BLaER1 treated with 17β-estradiol and CSF1 and Interleukin-3, amounts not matched to agents 10 nM and 100 nM (cell line): Measurements from ENCODE around the gene KRT37.
"Not testable (repeated sequence)": the region's sequence is repeated elsewhere in the genome, so short reads cannot be mapped to it uniquely, and the experiment has no call there.

Source experiments
- H3K27ac ChIP-seq, 11 experiments: shearing (Covaris generic); formaldehyde crosslinking; 2 replicates each; pipeline ENCODE4 v1.8.1; 2022
- H3K27me3 ChIP-seq, 11 experiments: shearing (Covaris generic); formaldehyde crosslinking; 2 replicates each; pipeline ENCODE4 v1.8.1; 2022
- H3K36me3 ChIP-seq, 11 experiments: shearing (Covaris generic); formaldehyde crosslinking; 2 replicates each; pipeline ENCODE4 v1.8.1; 2022
- H3K4me1 ChIP-seq, 10 experiments: shearing (Covaris generic); formaldehyde crosslinking; 2 replicates each; pipeline ENCODE4 v1.8.1; 2022
- H3K4me2 ChIP-seq, 11 experiments: shearing (Covaris generic); formaldehyde crosslinking; 2 replicates each; pipeline ENCODE4 v1.8.1; 2022
- H3K4me3 ChIP-seq, 10 experiments: shearing (Covaris generic); formaldehyde crosslinking; 2 replicates each; pipeline ENCODE4 v1.8.1; 2022
- H3K9ac ChIP-seq, 11 experiments: shearing (Covaris generic); formaldehyde crosslinking; 2 replicates each; pipeline ENCODE4 v1.8.1; 2022
- H3K9me3 ChIP-seq, 11 experiments: shearing (Covaris generic); formaldehyde crosslinking; replicated peaks in 1 of 11; 2 replicates each; pipeline ENCODE4 v1.8.1; 2022
- H4K20me1 ChIP-seq, 11 experiments: shearing (Covaris generic); formaldehyde crosslinking; 2 replicates each; pipeline ENCODE4 v1.8.1; 2022
- Cebpa-rat ChIP-seq, 11 experiments: shearing (Covaris generic); IDR thresholded peaks; 2 replicates each; pipeline ENCODE4 v1.8.1; 2022

Gene KRT37

DNA sequence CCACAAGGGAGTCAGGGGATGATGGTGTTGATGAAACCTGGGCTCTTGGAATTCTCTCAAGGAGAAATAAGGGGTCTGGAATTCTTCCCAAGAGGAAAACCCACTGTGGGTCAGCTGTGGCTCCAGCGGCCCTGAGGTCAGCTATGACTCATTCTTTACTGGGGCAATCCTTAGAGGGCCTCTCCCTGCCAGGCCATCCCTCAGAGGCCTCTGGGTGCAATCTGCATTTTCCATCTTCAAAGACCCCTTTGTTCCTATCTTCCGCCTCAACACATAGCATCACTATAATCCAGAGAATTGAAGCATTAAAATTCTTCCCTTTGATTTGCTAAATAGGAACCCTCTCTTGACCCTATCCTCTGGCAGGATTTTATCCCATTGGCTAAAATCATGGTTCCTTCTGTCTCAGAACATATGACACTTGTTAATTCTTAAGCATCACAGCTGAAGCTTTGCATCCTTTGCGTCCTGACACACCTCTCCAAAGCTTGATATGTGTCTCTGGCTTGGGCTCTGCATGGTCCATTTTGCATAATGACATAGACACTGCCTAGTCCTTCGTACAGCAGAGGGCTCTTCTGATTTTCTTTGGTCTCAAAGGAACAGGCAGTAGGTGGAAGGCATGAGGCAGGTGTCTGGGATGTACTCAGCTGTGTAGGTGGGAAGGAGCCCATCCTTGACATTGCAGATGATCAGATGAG, 4.4 kb upstream of the KRT37 start:
- Histone ChIP-seq H3K27ac (no peak overlapping the region), H3K9ac (no peak overlapping the region), H3K9me3 (no peaks in the 10 kb centered on the region), H3K36me3 (no peaks in the 10 kb centered on the region), H3K4me1 (peaks cover 0 to 17% (median 0%) of the 10 kb centered on the region in 10 experiments; a peak in 3 of 20 replicates), H3K27me3 (no peaks in the 10 kb centered on the region), H3K4me3 (no peak overlapping the region), H4K20me1 (no peaks in the 10 kb centered on the region), H3K4me2 (no peak overlapping the region)
- TF ChIP-seq Cebpa-rat (IDR thresholded peaks at IDR 0.05), result no peak

DNA sequence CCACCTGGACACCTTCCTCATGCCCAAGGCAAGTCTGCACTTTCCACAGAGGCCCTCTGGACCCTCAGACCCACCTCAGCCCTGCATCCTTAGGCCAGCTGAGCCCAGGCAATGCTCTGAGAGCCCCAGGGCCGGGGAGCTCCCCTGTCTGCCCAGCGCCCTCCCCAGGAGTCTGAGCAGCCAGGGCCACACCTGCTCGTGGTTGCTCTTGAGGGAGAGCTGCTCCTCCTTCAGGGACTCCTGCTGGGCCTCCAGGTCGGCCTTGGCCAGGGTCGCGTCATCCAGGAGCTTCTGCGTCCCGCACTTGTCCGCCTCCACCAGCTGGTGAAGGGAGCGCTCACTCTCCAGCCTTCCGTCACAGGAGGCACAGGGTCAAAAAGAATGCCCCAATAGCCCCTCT, 1.8 kb downstream of the KRT37 start:
- not testable (repeated sequence) for H4K20me1 ChIP-seq, H3K9me3 ChIP-seq, H3K4me1 ChIP-seq, H3K36me3 ChIP-seq, H3K27ac ChIP-seq, H3K9ac ChIP-seq, H3K27me3 ChIP-seq, H3K4me3 ChIP-seq, H3K4me2 ChIP-seq

DNA sequence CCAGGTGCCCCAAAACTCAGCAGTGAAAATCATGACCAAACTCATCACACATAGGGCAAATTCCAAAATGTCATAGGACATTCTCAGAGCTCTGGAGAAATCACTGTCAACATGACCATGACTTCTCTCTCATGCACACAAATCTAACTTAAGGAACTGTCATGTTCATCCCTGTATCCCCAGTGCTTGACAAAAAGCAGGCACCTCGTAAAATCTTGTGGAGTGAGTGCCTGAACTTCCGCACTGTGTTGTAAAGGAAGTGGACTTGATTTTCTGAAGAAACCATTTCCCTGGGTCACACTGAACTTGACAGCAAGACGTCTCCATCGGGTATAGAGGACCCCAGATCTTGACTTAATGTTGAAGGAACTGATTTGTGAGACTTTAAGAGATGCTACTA, 2.8 kb downstream of the KRT37 start:
- Histone ChIP-seq H4K20me1 (no peaks in the 10 kb centered on the region), H3K27ac (no peak overlapping the region), H3K9me3 (no peaks in the 10 kb centered on the region), H3K27me3 (no peaks in the 10 kb centered on the region), H3K36me3 (no peaks in the 10 kb centered on the region), H3K9ac (no peak overlapping the region), H3K4me3 (no peak overlapping the region), H3K4me1 (peaks cover 0 to 7% (median 2%) of the 10 kb centered on the region in 10 experiments; a peak in 8 of 20 replicates), H3K4me2 (no peak overlapping the region)
- no peak for TF ChIP-seq Cebpa-rat (IDR thresholded peaks at IDR 0.05)

DNA sequence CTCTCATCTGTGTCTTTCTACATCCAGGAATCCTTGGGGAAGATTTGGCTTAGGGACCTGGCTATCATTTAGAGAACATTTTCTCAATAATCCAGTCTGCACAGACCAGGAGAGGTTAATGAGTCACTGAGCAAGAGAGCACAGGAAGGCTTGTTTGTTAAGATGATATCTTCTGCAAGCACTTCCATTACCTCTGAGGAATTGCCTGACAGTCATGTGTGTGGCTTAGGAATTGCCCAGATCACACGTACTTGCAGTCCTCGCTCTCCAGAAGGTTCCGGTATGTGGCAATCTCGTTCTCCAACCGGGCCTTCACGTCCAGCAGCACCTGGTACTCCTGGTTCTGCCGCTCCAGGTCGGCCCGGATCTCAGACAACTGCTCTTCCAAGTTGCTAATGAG, 3.3 kb downstream of the KRT37 start:
- Histone ChIP-seq H4K20me1 (no peaks in the 10 kb centered on the region), H3K9ac (no peak overlapping the region), H3K9me3 (no peaks in the 10 kb centered on the region), H3K36me3 (no peaks in the 10 kb centered on the region), H3K4me2 (no peak overlapping the region), H3K4me1 (peaks cover 0 to 7% (median 2%) of the 10 kb centered on the region in 10 experiments; a peak in 8 of 20 replicates), H3K27ac (no peak overlapping the region), H3K27me3 (no peaks in the 10 kb centered on the region), H3K4me3 (no peak overlapping the region)
- TF ChIP-seq Cebpa-rat (IDR thresholded peaks at IDR 0.05), result no peak

DNA sequence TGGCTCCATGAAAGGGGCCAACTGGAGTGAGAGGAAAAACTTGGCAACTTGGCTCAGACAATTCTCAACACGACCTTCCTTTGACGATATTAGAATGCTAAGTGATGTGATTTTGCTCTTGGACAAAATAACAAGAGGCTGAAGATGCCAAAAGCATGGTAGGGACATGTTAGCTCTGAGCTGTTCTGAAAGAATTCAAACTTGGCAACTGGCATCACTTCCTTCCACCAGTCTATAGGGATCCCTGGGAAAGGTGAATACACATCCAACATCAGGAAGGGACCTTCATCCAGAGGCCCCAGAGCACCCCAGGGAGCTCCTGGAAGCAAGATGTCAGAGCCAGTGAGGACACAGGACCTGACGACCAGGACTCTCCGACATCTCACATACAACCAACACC, 4.3 kb downstream of the KRT37 start:
- peaks cover 0 to 7% (median 2%) of the 10 kb centered on the region in 10 experiments; a peak in 8 of 20 replicates for H3K4me1 ChIP-seq
- no peak overlapping the region for H3K9ac ChIP-seq
- H3K4me3 ChIP-seq, result no peak overlapping the region
- TF ChIP-seq Cebpa-rat (IDR thresholded peaks at IDR 0.05), result no peak
- H3K36me3 ChIP-seq, result no peaks in the 10 kb centered on the region
- H3K9me3 ChIP-seq, result no peaks in the 10 kb centered on the region
- no peaks in the 10 kb centered on the region for H4K20me1 ChIP-seq
- H3K4me2 ChIP-seq, result no peak overlapping the region
- H3K27me3 ChIP-seq, result no peaks in the 10 kb centered on the region
- no peak overlapping the region for H3K27ac ChIP-seq

- Histone ChIP-seq H3K27ac (no peak overlapping the region), H3K4me3 (no peak overlapping the region), H3K9me3 (no peaks in the 10 kb centered on the region), H3K36me3 (no peaks in the 10 kb centered on the region), H3K9ac (no peak overlapping the region), H4K20me1 (no peaks in the 10 kb centered on the region), H3K4me1 (peaks cover 0 to 7% (median 2%) of the 10 kb centered on the region in 10 experiments; a peak in 8 of 20 replicates), H3K27me3 (no peaks in the 10 kb centered on the region), H3K4me2 (no peak overlapping the region)
- no peak for TF ChIP-seq Cebpa-rat (IDR thresholded peaks at IDR 0.05)
Measured at GRCh38 chr17:41419716-41420115, 4.7 kb downstream of the KRT37 start.

- Histone ChIP-seq H3K9me3 (no peaks in the 10 kb centered on the region), H3K27me3 (no peaks in the 10 kb centered on the region), H3K27ac (no peak overlapping the region), H3K4me3 (no peak overlapping the region), H3K36me3 (no peaks in the 10 kb centered on the region), H3K4me2 (no peak overlapping the region), H4K20me1 (no peaks in the 10 kb centered on the region), H3K4me1 (peaks cover 0 to 7% (median 2%) of the 10 kb centered on the region in 10 experiments; a peak in 8 of 20 replicates), H3K9ac (no peak overlapping the region)
- no peak for TF ChIP-seq Cebpa-rat (IDR thresholded peaks at IDR 0.05)
Measured at GRCh38 chr17:41418116-41418860, 6.1 kb downstream of the KRT37 start.

DNA sequence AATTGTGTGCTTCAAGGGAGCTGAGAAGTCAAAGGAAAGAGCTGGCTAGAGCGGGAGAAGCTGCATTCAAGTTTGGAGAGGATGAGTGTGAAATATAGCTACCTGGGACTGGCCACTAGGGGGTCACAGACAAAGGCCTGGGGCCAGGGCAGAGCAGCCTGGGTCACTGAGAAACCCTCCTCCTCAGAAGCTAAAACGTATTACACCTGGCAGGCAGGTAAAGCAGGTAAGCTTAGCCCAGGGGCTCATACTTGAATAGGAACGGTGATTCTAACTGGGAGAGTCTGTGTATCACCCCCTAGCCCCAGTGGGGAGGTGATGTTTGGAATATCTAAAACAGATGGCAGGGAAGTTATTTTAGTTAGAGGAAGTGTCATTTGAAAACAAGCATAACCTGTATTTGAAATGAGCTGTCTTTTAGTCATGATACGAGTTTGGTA, 6.8 kb downstream of the KRT37 start:
- TF ChIP-seq Cebpa-rat (IDR thresholded peaks at IDR 0.05), result no peak
- H3K36me3 ChIP-seq, result no peaks in the 10 kb centered on the region
- H3K9me3 ChIP-seq, result no peaks in the 10 kb centered on the region
- H3K4me2 ChIP-seq, result peak overlapping the region in 2 of 11 experiments; percentile 2 to 47; a peak in 1 of 22 replicates
- no peaks in the 10 kb centered on the region for H3K27me3 ChIP-seq
- no peak overlapping the region for H3K4me3 ChIP-seq
- H3K27ac ChIP-seq, result peak overlapping the region in 1 of 11 experiments; percentile 10; a peak in 1 of 22 replicates
- peaks cover 0 to 7% (median 2%) of the 10 kb centered on the region in 10 experiments; a peak in 8 of 20 replicates for H3K4me1 ChIP-seq
- no peaks in the 10 kb centered on the region for H4K20me1 ChIP-seq
- H3K9ac ChIP-seq, result no peak overlapping the region

DNA sequence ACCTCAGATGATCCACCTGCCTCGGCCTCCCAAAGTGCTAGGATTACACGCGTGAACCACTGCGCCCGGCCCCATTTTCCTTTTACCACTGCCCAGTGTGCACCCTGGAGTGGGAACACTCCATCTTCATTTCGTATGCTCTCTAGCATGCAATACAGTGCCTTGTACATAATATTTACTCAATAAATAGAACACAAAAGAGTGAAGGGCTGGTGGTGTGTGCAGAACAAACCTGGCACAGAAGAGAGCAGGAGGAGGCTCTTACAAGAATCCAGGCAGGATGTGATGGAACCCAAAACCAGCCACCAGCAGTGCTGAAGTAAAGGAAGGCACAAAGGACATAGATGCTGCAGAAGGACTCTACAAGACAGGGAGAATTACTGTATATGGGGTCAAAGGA, 7.3 kb downstream of the KRT37 start:
- TF ChIP-seq Cebpa-rat (IDR thresholded peaks at IDR 0.05), result no peak
- Histone ChIP-seq H3K4me3 (no peak overlapping the region), H3K4me2 (peak overlapping the region in 2 of 11 experiments; percentile 2 to 47; a peak in 1 of 22 replicates), H3K9ac (no peak overlapping the region), H4K20me1 (no peaks in the 10 kb centered on the region), H3K27me3 (no peaks in the 10 kb centered on the region), H3K27ac (no peak overlapping the region), H3K36me3 (no peaks in the 10 kb centered on the region), H3K4me1 (peaks cover 0 to 7% (median 2%) of the 10 kb centered on the region in 10 experiments; a peak in 8 of 20 replicates), H3K9me3 (no peaks in the 10 kb centered on the region)
